MM.1S (cell line): ENCODE results near the gene IPCEF1.
"Not testable (repeated sequence)": the region's sequence is repeated elsewhere in the genome, so short reads cannot be mapped to it uniquely, and the experiment has no call there.

Experiments
- DNase-seq: peaks from one replicate; pipeline ENCODE4 v3.0.0-alpha.2; 2015
- H2AFZ ChIP-seq: fragments of 300-600 bp; sonication (generic); 2 replicates; pipeline ENCODE4 v1.6.0; 2016; ENCODE audit warnings: antibody characterized with exemption, low read length
- H3F3A ChIP-seq: fragments of 300-600 bp; sonication (generic); 2 replicates; pipeline ENCODE4 v1.6.1; 2016; ENCODE audit warnings: mild to moderate bottlenecking, antibody characterized with exemption, low read length, moderate library complexity, mixed read lengths; ENCODE audit not compliant: insufficient read depth
- H3K27ac ChIP-seq: fragments of 300-600 bp; sonication (generic); 2 replicates; pipeline ENCODE4 v1.5.1; 2016; ENCODE audit warnings: mild to moderate bottlenecking, low read length
- H3K27me3 ChIP-seq: fragments of 300-600 bp; sonication (generic); replicated peaks from 2 replicates; pipeline ENCODE4 v1.6.0; 2016; ENCODE audit warnings: low read length; ENCODE audit not compliant: insufficient read depth
- H3K36me3 ChIP-seq: fragments of 300-600 bp; sonication (generic); replicated peaks from 2 replicates; pipeline ENCODE4 v1.6.1; 2016; ENCODE audit warnings: mild to moderate bottlenecking, low read length, mixed read lengths; ENCODE audit not compliant: insufficient read depth
- H3K4me1 ChIP-seq: fragments of 300-600 bp; sonication (generic); 2 replicates; pipeline ENCODE4 v1.6.1; 2016; ENCODE audit warnings: low read length, mixed read lengths
- H3K4me2 ChIP-seq: fragments of 300-600 bp; sonication (generic); 2 replicates; pipeline ENCODE4 v1.6.0; 2016; ENCODE audit warnings: low read depth, low read length
- H3K4me3 ChIP-seq: fragments of 300-600 bp; sonication (generic); 2 replicates; pipeline ENCODE4 v1.5.1; 2016; ENCODE audit warnings: low read length, mixed read lengths
- H3K79me2 ChIP-seq: fragments of 300-600 bp; sonication (generic); 2 replicates; pipeline ENCODE4 v1.6.1; 2016; ENCODE audit warnings: mixed run types, low read length, mixed read lengths
- H3K9ac ChIP-seq: fragments of 300-600 bp; sonication (generic); 2 replicates; pipeline ENCODE4 v1.6.1; 2016; ENCODE audit warnings: low read length, mixed read lengths
- H3K9me2 ChIP-seq: fragments of 300-600 bp; sonication (generic); replicated peaks from 2 replicates; pipeline ENCODE4 v1.6.1; 2016; ENCODE audit warnings: mild to moderate bottlenecking, low read length, mixed read lengths; ENCODE audit not compliant: insufficient read depth
- H3K9me3 ChIP-seq: fragments of 300-600 bp; sonication (generic); replicated peaks from 2 replicates; pipeline ENCODE4 v1.6.1; 2016; ENCODE audit warnings: mild to moderate bottlenecking, low read length, mixed read lengths; ENCODE audit not compliant: insufficient read depth
- H4K20me1 ChIP-seq: fragments of 300-600 bp; sonication (generic); 2 replicates; pipeline ENCODE4 v1.6.1; 2016; ENCODE audit warnings: mild to moderate bottlenecking, low read length, moderate library complexity, mixed read lengths; ENCODE audit not compliant: insufficient read depth
- CTCF ChIP-seq: fragments of 300-600 bp; sonication (generic); IDR thresholded peaks from 2 replicates; pipeline ENCODE4 v1.5.1; 2016; ENCODE audit warnings: antibody characterized with exemption, low read length, mixed read lengths
- EZH2 ChIP-seq: fragments of 300-600 bp; sonication (generic); optimal IDR thresholded peaks from 2 replicates; pipeline ENCODE3; 2017; ENCODE audit warnings: low read depth, mild to moderate bottlenecking, antibody characterized with exemption, low read length, mixed read lengths
- EZH2phosphoT487 ChIP-seq: fragments of 300-600 bp; sonication (generic); IDR thresholded peaks from 2 replicates; pipeline ENCODE4 v1.6.1; 2018; ENCODE audit warnings: antibody characterized with exemption, low read length

The IPCEF1 gene

GRCh38 chr6:154242617-154243357 is 113.8 kb downstream of the IPCEF1 start:
- Histone ChIP-seq H3K9me3 (no peaks in the 10 kb centered on the region), H3K4me3 (no peak overlapping the region)
- TF ChIP-seq EZH2phosphoT487 = no peak
- no peak for TF ChIP-seq EZH2
- TF ChIP-seq CTCF = no peak

GRCh38 chr6:154241581-154241980 is 115.0 kb downstream of the IPCEF1 start:
- no peak for DNase-seq
- Histone ChIP-seq H3K9me2 (no peaks in the 10 kb centered on the region), H2AFZ (no peak overlapping the region), H4K20me1 (no peaks in the 10 kb centered on the region), H3K36me3 (no peaks in the 10 kb centered on the region), H3K4me1 (no peaks in the 10 kb centered on the region), H3K9ac (no peak overlapping the region), H3K27ac (no peak overlapping the region), H3K4me2 (no peak overlapping the region), H3K9me3 (no peaks in the 10 kb centered on the region), H3K79me2 (no peaks in the 10 kb centered on the region), H3K27me3 (no peaks in the 10 kb centered on the region), H3K4me3 (no peak overlapping the region), H3F3A (no peaks in the 10 kb centered on the region)
- TF ChIP-seq EZH2phosphoT487 (no peak), EZH2 (no peak), CTCF (no peak)

More at GRCh38 chr6:154242617-154243357, 113.8 kb downstream of the IPCEF1 start:
- Histone ChIP-seq H3K4me1 (no peaks in the 10 kb centered on the region), H2AFZ (no peak overlapping the region), H3K4me2 (no peak overlapping the region), H3K27me3 (no peaks in the 10 kb centered on the region), H3F3A (no peaks in the 10 kb centered on the region), H3K9ac (no peak overlapping the region), H3K27ac (no peak overlapping the region), H4K20me1 (no peaks in the 10 kb centered on the region), H3K9me2 (no peaks in the 10 kb centered on the region), H3K79me2 (no peaks in the 10 kb centered on the region), H3K36me3 (no peaks in the 10 kb centered on the region)
- no peak for DNase-seq

GRCh38 chr6:154241061-154241460 is 115.5 kb downstream of the IPCEF1 start:
- H3K4me3 ChIP-seq, DNase-seq, H3K27me3 ChIP-seq, H4K20me1 ChIP-seq, H3K4me1 ChIP-seq, H3K27ac ChIP-seq, H3K9me2 ChIP-seq, H3K36me3 ChIP-seq, H2AFZ ChIP-seq, H3K79me2 ChIP-seq, H3K9ac ChIP-seq, H3K9me3 ChIP-seq, H3K4me2 ChIP-seq, H3F3A ChIP-seq: not testable (repeated sequence)

GRCh38 chr6:154239392-154239791 is 117.2 kb downstream of the IPCEF1 start:
- H3K79me2 ChIP-seq = no peaks in the 10 kb centered on the region
- H3K9ac ChIP-seq = no peak overlapping the region
- no peaks in the 10 kb centered on the region for H3K9me2 ChIP-seq
- H3K4me2 ChIP-seq = no peak overlapping the region
- H3K4me3 ChIP-seq = no peak overlapping the region
- H3K27ac ChIP-seq = no peak overlapping the region
- no peaks in the 10 kb centered on the region for H3K9me3 ChIP-seq
- H4K20me1 ChIP-seq = no peaks in the 10 kb centered on the region
- DNase-seq = no peak
- TF ChIP-seq CTCF = no peak
- no peaks in the 10 kb centered on the region for H3K36me3 ChIP-seq
- no peaks in the 10 kb centered on the region for H3K4me1 ChIP-seq
- no peaks in the 10 kb centered on the region for H3K27me3 ChIP-seq
- H3F3A ChIP-seq = no peaks in the 10 kb centered on the region
- H2AFZ ChIP-seq = no peak overlapping the region
